Smooth muscle cell of the umbilical artery (primary cell): ENCODE data around the gene LARP1B. TPM values are rescaled to one million over a fixed set of nuclear protein-coding genes. Genes with fewer than 3 reads are reported as not detected.

Source experiments
- total RNA-seq: library from RNA; depleted of rRNA; stranded (reverse); fragments of >200 nt; gene quantifications from 2 replicates; pipeline ENCODE4 v1.2.3, GENCODE V29; 2014

LARP1B gene
- total RNA-seq = 19.9 and 26.9 TPM in 2 replicates

GRCh38 chr4:128060699-128061565, at the start of gene LARP1B:
LARP1B (plus strand) TSS chr4:128061312; CDS start chr4:128074952, 13,640 bp downstream.

Other genes with a start within 250 kb of the LARP1B start
- gene PLK4, start 180.4 kb upstream of the LARP1B start, total RNA-seq = 1.5 and 11.0 TPM in 2 replicates
- 17.2 and 18.7 TPM in 2 replicates for gene MFSD8, start 96.1 kb upstream of the LARP1B start, total RNA-seq
- 5.9 and 7.2 TPM in 2 replicates for gene ABHD18, start 95.9 kb upstream of the LARP1B start, total RNA-seq
- gene PGRMC2, start 226.5 kb downstream of the LARP1B start, total RNA-seq = 40.1 and 43.2 TPM in 2 replicates